GM12892 (cell line): ENCODE results near the gene LETM1.
"Not testable (repeated sequence)": the region's sequence is repeated elsewhere in the genome, so short reads cannot be mapped to it uniquely, and the experiment has no call there.

Experiments
- DNase-seq: peaks from one replicate; pipeline ENCODE4 v3.0.0; 2011; ENCODE audit not compliant: insufficient read length
- FAIRE-seq: peaks from 2 replicates; lab custom pipeline; 2011; peaks lifted over from hg19 to GRCh38; lab: Jason Lieb, UNC
- POLR2A ChIP-seq: IDR thresholded peaks from 2 replicates; pipeline ENCODE4 v1.6.1; 2011; ENCODE audit warnings: low read depth, low read length, control low read depth
- POLR2AphosphoS5 ChIP-seq: IDR thresholded peaks from 2 replicates; pipeline ENCODE4 v1.6.1; 2011; ENCODE audit warnings: low read depth, low read length, control low read depth
- TAF1 ChIP-seq: IDR thresholded peaks from 2 replicates; pipeline ENCODE4 v1.6.1; 2011; ENCODE audit warnings: low read depth, mild to moderate bottlenecking, control low read depth, low read length, borderline replicate concordance

Gene LETM1

DNA sequence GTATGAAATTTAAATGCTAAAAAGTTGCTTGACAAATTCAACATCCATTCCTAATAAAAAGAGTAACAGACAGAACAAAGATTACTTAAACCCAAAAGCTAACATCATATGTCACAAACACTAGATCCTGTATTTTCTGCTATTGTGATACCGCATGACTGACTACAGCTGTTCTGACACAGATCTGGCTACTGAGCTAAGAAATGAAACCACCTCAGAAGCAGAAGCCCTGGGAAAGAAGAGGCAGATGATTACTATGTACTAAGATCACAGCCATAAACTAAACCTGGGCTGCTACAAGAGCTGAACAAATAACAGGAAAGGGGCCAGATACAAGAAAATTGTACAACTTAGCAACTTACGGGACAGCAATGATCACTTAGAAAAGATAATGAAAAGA lies 9.4 kb downstream of the LETM1 start:
- TF ChIP-seq POLR2AphosphoS5 (no peak), TAF1 (no peak), POLR2A (no peak)
- FAIRE-seq = no peak
- DNase-seq = no peak

DNA sequence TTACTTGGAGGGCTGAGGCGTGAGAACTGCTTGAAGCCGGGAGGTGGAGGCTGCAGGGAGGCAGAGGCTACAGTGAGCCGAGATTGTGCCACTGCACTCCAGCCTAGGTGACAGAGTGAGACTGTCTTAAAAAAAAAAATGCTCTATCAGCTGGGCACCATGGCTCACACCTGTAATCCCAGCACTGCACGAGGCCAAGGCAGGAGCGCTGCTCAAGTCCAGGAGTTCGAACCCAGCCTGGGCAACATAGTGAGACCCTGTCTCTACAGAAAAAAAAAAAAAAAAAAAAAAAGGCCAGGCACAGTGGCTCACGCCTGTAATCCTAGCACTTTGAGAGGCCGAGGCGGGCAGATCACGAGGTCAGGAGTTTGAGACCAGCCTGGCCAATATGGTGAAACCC lies 11.3 kb downstream of the LETM1 start:
- DNase-seq, FAIRE-seq: not testable (repeated sequence)

DNA sequence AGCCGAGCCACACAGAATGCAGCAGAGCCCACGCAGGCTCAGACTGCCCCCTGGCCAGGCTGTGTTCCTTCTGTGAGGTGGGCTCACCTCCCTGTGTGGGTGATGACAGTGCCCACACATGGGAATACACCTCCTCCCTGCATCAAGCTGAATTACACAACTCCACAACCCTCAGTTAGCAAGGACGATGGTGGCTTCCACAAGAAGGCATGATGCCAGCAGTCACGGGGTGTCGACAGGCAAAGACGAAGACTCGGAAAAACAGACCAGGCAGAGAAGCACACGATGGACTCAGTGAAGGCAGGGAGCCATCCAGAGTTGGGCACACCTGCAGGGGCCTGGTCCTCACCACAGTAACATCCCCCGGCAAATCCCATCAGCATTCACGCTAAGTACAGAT lies 12.1 kb downstream of the LETM1 start:
- TF ChIP-seq TAF1 (no peak), POLR2AphosphoS5 (no peak), POLR2A (no peak)
- no peak for DNase-seq
- FAIRE-seq = no peak

DNA sequence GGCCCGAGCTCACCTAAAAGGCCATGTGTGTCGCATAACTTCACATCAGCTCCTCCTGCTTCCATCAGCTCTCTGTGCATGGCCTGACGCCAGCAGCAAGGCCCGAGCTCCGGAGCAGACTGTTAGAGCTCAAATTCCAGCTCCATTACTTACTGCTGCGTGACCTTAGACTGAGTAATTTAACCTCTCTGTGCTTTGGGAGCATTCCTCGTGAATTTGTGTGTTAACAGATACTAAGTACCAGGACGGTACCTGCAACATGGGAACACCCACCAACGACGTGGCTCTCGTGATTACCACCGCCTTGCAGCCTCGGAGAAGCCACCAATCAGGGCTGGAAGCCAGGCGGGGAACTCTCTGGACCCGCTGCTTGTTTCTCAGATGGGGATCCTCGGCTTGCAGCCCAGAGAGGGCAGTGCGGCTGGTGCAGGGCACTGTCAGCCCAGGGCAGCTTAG lies 12.9 kb downstream of the LETM1 start:
- no peak for FAIRE-seq
- TF ChIP-seq POLR2AphosphoS5 (no peak), TAF1 (no peak), POLR2A (no peak)
- no peak for DNase-seq

DNA sequence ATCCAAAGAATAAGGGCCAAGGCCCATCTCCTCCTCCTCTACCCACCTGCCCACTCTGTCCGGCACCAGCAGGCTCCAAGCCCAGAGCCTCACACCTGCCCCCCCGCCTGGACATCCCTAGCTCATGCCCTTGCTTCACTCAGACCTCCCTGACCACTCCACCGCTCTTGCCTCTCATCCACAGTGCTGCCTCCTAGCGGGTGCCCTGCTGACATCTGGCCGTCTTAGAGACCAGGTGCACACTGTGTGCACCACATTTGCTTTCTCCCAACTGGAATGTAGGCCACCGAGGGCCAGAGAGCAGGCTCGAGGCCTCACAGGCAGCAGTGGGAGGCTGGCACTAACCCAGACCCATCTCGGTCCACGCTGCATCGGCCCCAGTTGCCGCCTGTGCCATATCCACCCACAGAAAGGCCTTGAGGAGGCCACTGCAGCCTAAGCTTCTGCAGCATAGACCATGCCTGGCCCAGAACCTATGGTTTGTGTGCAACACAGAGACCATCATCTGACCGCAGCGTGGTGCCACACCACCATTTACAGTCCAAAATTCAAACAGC lies 13.5 kb downstream of the LETM1 start:
- FAIRE-seq (no peak), DNase-seq (no peak)
- peak; percentile 18; the same call in 1 of the 2 replicates for TF ChIP-seq POLR2AphosphoS5
- TF ChIP-seq POLR2A = no peak

DNA sequence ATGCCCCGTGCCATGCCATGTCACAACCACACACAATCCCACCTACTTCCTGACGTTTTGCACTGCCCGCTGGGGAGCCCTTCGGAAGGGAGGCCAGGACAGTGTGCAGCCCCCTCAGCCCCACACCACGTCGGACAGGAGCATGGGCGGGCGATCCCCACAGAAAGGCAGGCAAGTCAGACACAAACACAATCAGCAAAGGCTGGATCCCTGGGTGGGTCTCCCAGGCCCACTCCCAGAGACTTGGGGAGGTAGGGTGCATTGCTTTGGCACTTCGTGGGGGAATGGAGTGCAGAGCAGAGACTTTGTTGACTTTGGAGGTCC lies 14.1 kb downstream of the LETM1 start:
- no peak for DNase-seq
- TF ChIP-seq POLR2A (no peak), TAF1 (no peak), POLR2AphosphoS5 (no peak)
- FAIRE-seq = no peak

DNA sequence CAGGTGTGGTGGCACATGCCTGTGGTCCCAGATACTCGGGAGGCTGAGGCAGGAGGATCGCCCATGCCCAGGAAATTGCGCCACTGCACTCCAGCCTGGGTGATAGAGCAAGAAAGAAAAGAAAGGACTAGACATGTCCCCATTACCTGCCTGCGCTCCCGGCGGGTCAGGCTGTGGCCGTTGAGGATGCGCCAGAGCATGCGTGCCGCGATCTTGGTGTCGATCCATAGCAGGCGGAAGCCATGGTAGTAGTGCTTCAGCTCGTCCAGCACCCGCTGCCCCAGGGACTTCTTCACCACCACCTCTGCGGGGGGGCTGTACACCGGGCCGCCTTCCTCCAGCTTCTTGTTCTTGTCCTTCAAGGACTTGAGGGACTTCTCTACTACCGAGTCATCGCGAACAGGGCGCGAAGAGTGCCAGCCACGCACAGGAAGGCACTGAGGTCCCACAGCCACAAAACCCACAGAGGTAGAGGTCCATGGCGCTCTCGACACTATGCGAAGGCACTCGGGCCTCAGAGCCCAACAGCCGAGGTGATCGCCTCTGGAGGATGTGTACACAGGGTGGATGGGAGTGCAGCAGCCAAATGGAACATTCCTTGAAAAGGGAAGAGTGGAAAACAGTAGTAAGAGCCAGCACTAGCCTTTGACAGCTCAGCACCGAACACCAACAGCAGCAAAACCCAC lies 14.6 kb downstream of the LETM1 start:
- no peak for FAIRE-seq
- no peak for TF ChIP-seq POLR2A
- TF ChIP-seq POLR2AphosphoS5 = no peak
- no peak for TF ChIP-seq TAF1
- DNase-seq = no peak

DNA sequence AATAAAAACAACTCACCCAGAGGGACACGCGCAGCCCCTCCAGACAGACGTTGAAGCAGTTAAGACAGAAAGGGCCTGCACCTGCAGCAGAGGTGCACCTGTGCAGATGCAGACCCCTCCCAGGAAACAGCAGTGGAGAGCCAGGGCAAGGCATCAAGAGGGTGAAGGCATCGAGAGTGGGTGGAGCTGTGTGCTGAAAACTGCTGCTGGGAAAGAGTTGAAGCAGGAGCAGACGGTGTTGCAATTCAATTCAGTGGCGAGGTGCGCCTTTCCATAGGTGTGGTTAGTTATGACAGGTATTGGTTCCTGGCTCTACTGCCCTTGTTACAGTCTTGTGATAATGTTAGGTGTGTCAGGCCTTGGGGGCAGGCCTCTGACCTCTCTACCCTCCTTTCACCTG lies 16.7 kb downstream of the LETM1 start:
- TF ChIP-seq TAF1 (no peak), POLR2AphosphoS5 (no peak), POLR2A (no peak)
- DNase-seq (no peak), FAIRE-seq (no peak)

DNA sequence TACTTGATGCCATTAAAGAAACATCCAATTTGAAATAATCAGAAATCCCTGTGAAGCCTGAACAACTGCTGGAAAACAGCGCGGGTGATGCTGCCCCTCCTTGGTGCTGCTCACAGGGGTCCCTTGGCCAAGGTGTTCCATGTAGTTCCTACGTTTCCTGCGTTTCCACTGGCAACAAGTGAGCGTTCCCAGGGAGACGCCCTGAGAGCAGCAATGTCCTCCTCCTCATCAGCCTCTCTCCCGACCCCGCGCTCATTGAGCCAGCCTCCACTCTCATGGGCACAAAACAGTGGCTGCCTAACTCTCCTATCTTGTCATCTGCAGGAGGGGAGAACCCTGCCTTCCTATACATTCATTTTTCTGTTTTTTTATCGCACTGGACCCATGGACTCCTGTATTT lies 18.9 kb downstream of the LETM1 start:
- DNase-seq = no peak
- FAIRE-seq = no peak
- TF ChIP-seq POLR2AphosphoS5 (no peak), POLR2A (no peak), TAF1 (no peak)

DNA sequence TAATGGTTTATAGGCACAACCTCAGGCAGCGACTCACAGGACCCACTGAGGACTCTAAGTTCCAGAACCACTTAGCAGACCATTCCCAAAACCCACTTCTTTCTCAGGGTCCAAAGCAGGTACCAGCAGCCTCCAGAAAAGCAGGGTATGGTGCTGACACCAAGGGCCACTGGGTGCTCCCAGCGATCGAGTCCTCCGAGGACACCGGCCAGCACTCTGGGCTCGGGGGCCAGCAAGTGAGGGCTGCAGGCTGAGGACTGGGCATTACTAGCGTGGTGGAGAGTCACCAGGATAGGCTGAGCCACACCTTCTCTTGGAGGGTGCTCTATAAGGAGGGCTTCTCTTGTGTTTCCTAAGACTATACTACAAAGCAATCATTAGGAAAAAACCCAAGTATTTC lies 19.3 kb downstream of the LETM1 start:
- TF ChIP-seq TAF1 = no peak
- no peak for TF ChIP-seq POLR2AphosphoS5
- TF ChIP-seq POLR2A = no peak
- FAIRE-seq (no peak), DNase-seq (no peak)

DNA sequence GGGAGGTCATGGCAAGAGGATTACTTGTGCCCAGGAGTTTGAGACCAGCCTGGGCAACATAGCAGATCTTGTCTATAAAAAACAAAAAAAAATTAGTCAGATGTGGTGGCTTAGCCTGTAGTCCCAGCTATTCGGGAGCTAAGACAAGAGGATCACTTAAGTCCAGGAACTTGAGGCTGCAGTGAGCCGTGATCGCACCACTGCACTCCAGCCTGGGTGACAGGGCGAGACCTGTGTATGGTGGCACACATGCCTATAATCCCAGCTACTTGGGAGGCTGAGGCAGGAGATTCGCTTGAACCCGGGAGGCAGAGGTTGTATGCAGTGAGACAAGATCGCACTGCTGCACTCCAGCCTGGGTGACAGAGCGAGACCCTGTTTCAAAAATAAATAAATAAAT lies 20.1 kb downstream of the LETM1 start:
- not testable (repeated sequence) for DNase-seq, FAIRE-seq

DNA sequence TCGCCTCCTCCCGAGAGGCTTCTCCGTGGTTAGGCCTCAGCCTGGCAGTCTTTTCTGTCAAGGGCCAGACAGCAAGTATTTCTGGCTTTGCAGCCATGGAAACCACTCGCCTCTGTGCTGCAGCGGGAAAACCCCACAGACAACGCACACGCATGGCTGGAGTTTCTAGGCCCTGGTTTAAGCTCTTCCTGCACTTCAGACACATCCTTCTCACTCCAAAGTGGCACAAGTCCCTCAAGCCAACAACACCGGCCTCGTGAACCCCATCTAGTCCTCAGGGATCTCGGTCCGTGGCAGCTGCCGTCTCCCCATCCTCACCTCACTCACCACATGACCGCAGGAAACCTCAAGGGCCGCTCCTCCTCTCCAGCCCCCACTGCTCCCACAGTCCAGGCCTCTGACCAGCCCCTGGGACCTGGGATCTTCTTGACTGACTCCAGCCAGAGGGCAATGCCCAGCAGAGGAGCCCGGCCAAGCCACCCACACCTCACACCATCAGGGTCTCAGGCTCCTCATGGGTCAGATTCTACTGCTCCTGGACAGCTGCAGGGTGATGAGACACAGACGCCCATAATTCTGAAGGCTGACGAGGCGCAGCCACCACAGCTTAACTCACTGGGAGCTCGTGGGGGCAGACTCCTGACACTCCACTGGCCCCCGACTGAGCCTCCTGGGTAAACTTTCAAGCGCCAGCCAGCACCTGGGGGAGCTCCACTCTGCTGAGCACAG lies 21.7 kb downstream of the LETM1 start:
- TF ChIP-seq POLR2AphosphoS5 (peak; percentile 39; the same call in 1 of the 2 replicates), TAF1 (no peak)
- DNase-seq (peak; percentile 77), FAIRE-seq (peak; percentile 98)
